HepG2 (cell line): ENCODE results near the gene FANCL. TPM values are rescaled to one million over a fixed set of nuclear protein-coding genes. Genes with fewer than 3 reads are reported as not detected.

ENCODE experiments used
- ARID3A ChIP-seq: IDR thresholded peaks from 2 replicates; pipeline ENCODE4 v1.6.1; 2012; ENCODE audit warnings: low read depth, low read length, improper control_type of control experiment
- ATAD3A ChIP-seq: sonication (generic); formaldehyde crosslinking; IDR thresholded peaks from 2 replicates; pipeline ENCODE4 v1.4.0; 2020; ENCODE audit warnings: missing genetic modification reagents
- BRD4 ChIP-seq: sonication (generic); formaldehyde crosslinking; IDR thresholded peaks from 2 replicates; pipeline ENCODE4 v1.4.0; 2020; ENCODE audit warnings: missing genetic modification reagents
- EP300 ChIP-seq, 3 experiments: sonication (generic) in 1 of 3; formaldehyde crosslinking in 1 of 3; IDR thresholded peaks; 2 replicates each; pipeline versions ENCODE4 v1.5.1 to v1.6.1; 2011 to 2020; ENCODE audit warnings: low read depth in 2 of 3, low read length in 2 of 3, borderline replicate concordance in 1 of 3, improper control_type of control experiment in 1 of 3, mild to moderate bottlenecking in 1 of 3, missing genetic modification reagents in 1 of 3, moderate library complexity in 1 of 3
- GMEB2 ChIP-seq: IDR thresholded peaks from 2 replicates; pipeline ENCODE4 v1.6.1; 2016; ENCODE audit warnings: missing biosample characterization, missing genetic modification reagents, low read depth
- GZF1 ChIP-seq: sonication (generic); formaldehyde crosslinking; IDR thresholded peaks from 2 replicates; pipeline ENCODE4 v1.5.1; 2020; ENCODE audit warnings: mild to moderate bottlenecking, missing genetic modification reagents
- KLF15 ChIP-seq: sonication (generic); formaldehyde crosslinking; IDR thresholded peaks from 2 replicates; pipeline ENCODE4 v1.8.1; 2023; ENCODE audit warnings: borderline replicate concordance, mild to moderate bottlenecking, inconsistent platforms, missing genetic modification reagents, mixed read lengths
- MAX ChIP-seq: IDR thresholded peaks from 2 replicates; pipeline ENCODE4 v1.6.1; 2012; ENCODE audit warnings: inconsistent platforms
- MYNN ChIP-seq: sonication (generic); formaldehyde crosslinking; IDR thresholded peaks from 2 replicates; pipeline ENCODE4 v1.4.0; 2020; ENCODE audit warnings: mild to moderate bottlenecking, low read depth, missing genetic modification reagents
- PAXIP1 ChIP-seq: sonication (generic); formaldehyde crosslinking; conservative IDR thresholded peaks from 2 replicates; pipeline ENCODE4 v1.4.0; 2020; ENCODE audit warnings: mild to moderate bottlenecking, missing genetic modification reagents, moderate library complexity
- PLRG1 ChIP-seq: fragments of 450-650 bp; conservative IDR thresholded peaks from 2 replicates; pipeline ENCODE4 v1.6.1; 2016
- THAP8 ChIP-seq: sonication (generic); formaldehyde crosslinking; IDR thresholded peaks from 2 replicates; pipeline ENCODE4 v1.5.1; 2020; ENCODE audit warnings: missing genetic modification reagents, mild to moderate bottlenecking, borderline replicate concordance
- TMF1 ChIP-seq: sonication (generic); formaldehyde crosslinking; IDR thresholded peaks from 2 replicates; pipeline ENCODE4 v1.8.1; 2022; ENCODE audit warnings: low read depth, missing genetic modification reagents
- TP53 ChIP-seq: sonication (generic); formaldehyde crosslinking; conservative IDR thresholded peaks from 2 replicates; pipeline ENCODE4 v1.4.0; 2020; ENCODE audit warnings: missing genetic modification reagents
- ZFP82 ChIP-seq: sonication (generic); formaldehyde crosslinking; IDR thresholded peaks from 2 replicates; pipeline ENCODE4 v1.5.1; 2020; ENCODE audit warnings: mild to moderate bottlenecking, missing genetic modification reagents, borderline replicate concordance
- ZMYM2 ChIP-seq: sonication (generic); formaldehyde crosslinking; IDR thresholded peaks from 2 replicates; pipeline ENCODE4 v1.8.0; 2022; ENCODE audit warnings: mild to moderate bottlenecking, missing genetic modification reagents
- ZNF451 ChIP-seq: sonication (generic); formaldehyde crosslinking; IDR thresholded peaks from 2 replicates; pipeline ENCODE4 v1.5.0; 2020; ENCODE audit warnings: mild to moderate bottlenecking, missing genetic modification reagents
- ZNF747 ChIP-seq: sonication (generic); formaldehyde crosslinking; IDR thresholded peaks from 2 replicates; pipeline ENCODE4 v1.8.1; 2023; ENCODE audit warnings: missing genetic modification reagents, mild to moderate bottlenecking, borderline replicate concordance
- ZNF775 ChIP-seq: sonication (generic); formaldehyde crosslinking; IDR thresholded peaks from 2 replicates; pipeline ENCODE4 v1.4.0; 2020; ENCODE audit warnings: missing genetic modification reagents, mild to moderate bottlenecking, moderate library complexity, borderline replicate concordance
- ZSCAN9 ChIP-seq: IDR thresholded peaks from 2 replicates; pipeline ENCODE4 v1.6.1; 2016; ENCODE audit warnings: borderline replicate concordance
- polyA plus RNA-seq, 8 experiments: library from polyadenylated mRNA; depleted of rRNA in 3 of 8; stranded (reverse) in 7 of 8; unstranded in 1 of 8; fragments of >200 nt; fragmentation: Illumina TruSeq in 4 of 8; extraction: Trizol in 4 of 8; gene quantifications; 2 replicates each; pipeline versions ENCODE4 v1.2.1 to v1.2.3, GENCODE V29; 2011 to 2016; ENCODE audit warnings: low read depth in 4 of 8, missing spikeins in 1 of 8, mixed read lengths in 1 of 8; ENCODE audit not compliant: insufficient read depth in 1 of 8
- total RNA-seq, 5 experiments: library from RNA; depleted of rRNA; stranded (reverse); fragments of >200 nt; fragmentation: Illumina TruSeq; extraction: Trizol; gene quantifications; 2 replicates each; pipeline ENCODE4 v1.2.3, GENCODE V29; 2016; ENCODE audit warnings: low read depth in 1 of 5

The FANCL gene
- total and polyA plus RNA-seq, 2 of the 13 experiments (the other 11 are each of a cell fraction or from before 2014, with no cell fraction given) = 40.7 to 66.8 TPM

- TF ChIP-seq ATAD3A (CRISPR knock-in tag) (no peak), THAP8 (CRISPR knock-in tag) (no peak), ZNF775 (CRISPR knock-in tag) (peak; percentile 34; the same call in 1 of the 2 replicates), EP300 (IDR thresholded peaks at IDR 0.05; ENCODE audit: low read depth in 2 of 2, low read length in 2 of 2) (peak in 1 of 2 experiments; percentile 85; a peak in 2 of 4 replicates), EP300 (CRISPR knock-in tag; IDR thresholded peaks at IDR 0.05; ENCODE audit: borderline replicate concordance) (no peak), KLF15 (CRISPR knock-in tag) (no peak), PAXIP1 (CRISPR knock-in tag) (peak; percentile 96), PLRG1 (no peak), MYNN (no peak), GZF1 (no peak), ARID3A (peak; percentile 77; the same call in 1 of the 2 replicates), GMEB2 (CRISPR knock-in tag) (no peak), BRD4 (CRISPR knock-in tag) (no peak), ZMYM2 (CRISPR knock-in tag) (no peak), ZFP82 (CRISPR knock-in tag) (no peak), ZNF451 (no peak), ZNF747 (CRISPR knock-in tag) (no peak), TP53 (CRISPR knock-in tag) (peak; percentile 19; the same call in 1 of the 2 replicates), MAX (peak; percentile 58; the same call in 1 of the 2 replicates), TMF1 (no peak), ZSCAN9 (CRISPR knock-in tag) (peak; percentile 36; the same call in 1 of the 2 replicates)
These were observed 36.7 kb downstream of the FANCL start (continued) for GRCh38 chr2:58204195-58204959.
